Measurements from ENCODE around the gene RNF5.

- no peak for TF ChIP-seq CTCF (IDR thresholded peaks at IDR 0.05 in 2 of 3, conservative IDR thresholded peaks at IDR 0.05 in 1 of 3; ENCODE audit: borderline replicate concordance in 1 of 3, insufficient read depth in 1 of 3, low read depth in 2 of 3, low read length in 2 of 3)
- TF ChIP-seq POLR2A (IDR thresholded peaks at IDR 0.05; ENCODE audit: borderline replicate concordance, extremely low read depth, insufficient read depth, insufficient read length) = no peak
- TF ChIP-seq SIN3A (IDR thresholded peaks at IDR 0.05; ENCODE audit: low read depth) = no peak
Observed at GRCh38 chr6:32188381-32189068, 10.3 kb downstream of the RNF5 start.
